OCI-M2 (cell line): ENCODE data around the gene RMRP.

Experiments used
- DNase-seq: peaks from one replicate; lab custom pipeline; 2025; ENCODE audit not compliant: unreplicated experiment; lab: John Stamatoyannopoulos, UW

Gene RMRP

DNA sequence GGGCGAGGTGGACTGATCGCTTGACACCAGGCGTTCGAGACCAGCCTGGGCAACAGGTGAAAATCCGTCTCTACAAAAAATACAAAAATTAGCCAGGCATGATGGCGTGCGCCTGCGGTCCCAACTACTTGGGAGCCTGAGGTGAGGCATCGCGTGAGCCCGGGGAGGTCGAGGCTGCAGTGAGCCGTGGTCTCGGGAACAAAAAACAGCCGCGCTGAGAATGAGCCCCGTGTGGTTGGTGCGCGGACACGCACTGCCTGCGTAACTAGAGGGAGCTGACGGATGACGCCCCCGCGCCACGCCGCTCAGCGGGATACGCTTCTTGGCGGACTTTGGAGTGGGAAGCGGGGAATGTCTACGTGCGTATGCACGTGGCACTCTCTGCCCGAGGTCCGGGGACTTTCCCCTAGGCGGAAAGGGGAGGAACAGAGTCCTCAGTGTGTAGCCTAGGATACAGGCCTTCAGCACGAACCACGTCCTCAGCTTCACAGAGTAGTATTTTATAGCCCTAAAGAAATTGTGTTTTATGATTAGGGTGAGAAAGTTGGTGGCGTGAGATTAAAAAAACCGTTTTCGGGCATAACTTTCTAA, at the start of gene RMRP:
Gene RMRP (minus strand): TSS at position 474 of the 591 bp plus-strand sequence.
- peak; percentile 84 for DNase-seq

DNA sequence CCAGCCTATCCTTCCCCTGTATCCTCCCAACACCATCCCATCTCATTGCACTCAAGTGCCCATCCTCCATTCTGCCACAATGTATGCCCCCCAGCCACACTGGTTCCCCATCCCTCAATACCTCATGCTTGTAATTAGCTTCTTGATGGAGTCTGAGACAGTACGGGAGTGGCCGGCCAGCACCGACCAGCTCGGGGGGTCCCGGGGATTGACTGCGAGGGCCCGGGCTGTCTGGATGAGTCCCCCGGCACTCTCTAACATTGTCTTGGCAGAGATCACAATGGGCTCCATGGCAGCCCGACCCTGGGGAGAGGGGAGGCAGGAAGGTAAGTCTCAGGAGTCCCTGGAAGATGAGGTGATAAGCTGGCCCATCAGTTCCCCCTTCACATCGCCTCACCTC, 49.1 kb upstream of the RMRP start:
- no peak for DNase-seq

DNA sequence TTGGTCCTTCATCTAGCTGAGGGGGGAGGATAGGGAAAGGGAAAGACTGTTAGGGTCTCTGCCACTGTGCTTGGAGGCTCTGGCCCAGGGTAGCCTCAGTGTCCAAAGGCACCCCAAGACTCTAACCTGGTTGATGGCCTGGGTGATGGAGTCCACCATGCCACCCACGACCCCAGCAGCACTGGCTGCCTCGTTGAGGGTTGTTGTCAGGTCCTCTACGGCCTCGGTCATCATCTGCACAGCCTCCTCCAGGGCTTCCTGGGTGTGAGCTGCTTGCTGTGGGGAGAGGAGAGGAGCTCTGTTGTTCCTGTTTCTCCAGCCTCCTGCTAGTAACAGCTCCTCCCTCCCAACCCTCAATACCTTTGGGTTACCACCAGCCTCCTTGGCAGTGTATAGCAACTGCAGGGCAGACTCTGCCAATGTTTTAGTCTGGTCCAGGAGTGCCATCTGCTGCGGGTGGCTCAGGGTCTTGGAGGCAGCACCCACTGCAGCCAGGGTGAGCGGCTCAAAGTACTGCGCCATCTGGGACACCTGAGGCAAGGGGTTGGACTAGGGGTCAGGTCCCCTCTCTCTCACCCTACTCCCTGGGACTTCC, 48.1 kb upstream of the RMRP start:
- DNase-seq = no peak

DNA sequence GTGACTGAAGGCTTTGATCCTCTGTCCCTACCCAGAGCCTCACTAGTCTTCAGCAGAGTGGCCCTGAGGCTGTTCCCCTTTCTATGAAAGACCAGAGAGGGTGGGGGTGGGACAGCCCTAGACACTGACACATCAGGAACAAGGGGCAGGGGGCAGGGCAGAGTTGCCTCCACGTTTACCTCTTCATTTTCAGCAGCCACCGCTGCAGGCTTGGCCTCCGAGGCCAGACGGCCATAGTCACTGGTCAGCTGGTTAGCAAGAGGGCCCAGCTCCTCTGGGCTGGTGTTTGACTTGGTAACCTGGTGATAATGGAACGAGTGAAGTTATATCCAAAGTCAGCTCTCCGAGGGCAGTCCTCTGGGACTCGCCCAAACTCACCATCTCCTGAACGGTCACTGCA, 47.6 kb upstream of the RMRP start:
- DNase-seq = no peak

DNA sequence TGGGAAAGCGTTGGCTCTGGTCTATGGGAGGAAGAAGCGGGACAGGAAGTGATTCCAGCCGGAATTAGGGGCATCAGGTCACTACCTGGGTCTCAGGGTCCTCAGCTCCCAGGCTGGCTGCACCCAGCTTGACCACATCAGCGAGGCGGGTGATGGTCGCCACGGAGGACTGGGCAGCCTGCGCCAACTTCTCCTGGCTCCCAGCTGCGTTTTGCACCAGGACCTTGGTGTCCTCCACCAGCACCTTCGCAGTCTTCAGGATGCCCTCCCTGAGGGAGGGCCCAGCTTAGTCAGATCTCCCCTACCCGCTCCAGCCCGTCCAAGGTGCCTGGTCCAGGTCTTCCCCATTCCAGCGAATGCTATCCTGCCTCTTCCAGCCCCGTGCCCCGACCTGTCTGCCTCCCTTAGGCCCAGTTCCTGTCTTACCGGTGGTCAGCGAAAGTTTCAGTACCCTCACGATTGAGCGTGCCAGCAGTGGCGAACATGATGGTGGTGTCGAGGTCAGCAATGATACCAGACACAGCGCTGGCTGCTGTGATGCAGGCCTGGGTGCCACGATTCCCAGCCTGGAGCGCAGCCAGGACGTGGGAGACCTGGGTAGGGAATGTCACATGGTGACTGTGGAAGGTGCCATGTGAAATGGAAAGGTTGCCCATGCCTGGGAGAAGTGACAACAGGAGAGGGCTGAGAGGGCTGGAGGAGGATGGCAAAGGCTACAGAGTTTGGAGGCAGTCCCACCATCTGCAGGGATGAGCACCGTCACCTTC, 46.3 kb upstream of the RMRP start:
- no peak for DNase-seq

DNA sequence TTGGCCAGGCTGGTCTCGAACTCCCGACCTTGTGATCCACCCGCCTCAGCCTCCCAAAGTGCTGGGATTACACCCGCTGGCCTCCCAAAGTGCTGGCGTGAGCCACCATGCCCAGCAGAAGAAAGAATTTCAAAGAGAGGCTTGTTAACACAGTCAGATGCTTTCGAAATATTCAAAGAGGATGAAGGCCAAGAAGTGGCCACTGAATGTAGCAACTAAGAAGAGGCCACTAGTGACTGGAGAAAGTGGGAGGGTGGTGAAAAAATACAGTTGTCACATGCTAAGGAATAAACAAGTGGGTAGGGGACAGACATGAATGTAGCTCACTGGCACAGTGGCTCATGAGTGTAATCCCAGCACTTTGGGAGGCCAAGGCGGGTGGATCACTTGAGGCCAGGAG, 44.9 kb upstream of the RMRP start:
- no peak for DNase-seq

DNA sequence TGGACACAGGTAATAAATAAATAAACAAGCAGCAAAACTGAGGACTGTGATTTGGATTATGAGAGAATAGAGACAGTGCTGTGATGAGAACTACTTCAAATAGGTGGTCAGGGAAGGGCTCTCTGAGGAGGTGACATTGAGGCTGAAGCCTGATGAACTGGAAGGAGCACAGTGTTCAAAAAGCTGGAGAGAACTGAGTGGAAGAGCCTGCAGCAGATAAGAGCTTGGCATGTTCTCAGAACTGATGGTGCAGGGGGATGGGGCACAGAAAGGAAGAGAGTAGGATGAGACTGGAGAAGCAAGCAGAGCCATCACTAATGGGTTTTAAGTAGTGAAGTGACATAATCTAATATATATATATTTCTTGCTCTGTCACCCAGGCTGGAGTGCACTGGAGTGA, 43.1 kb upstream of the RMRP start:
- DNase-seq = no peak

DNA sequence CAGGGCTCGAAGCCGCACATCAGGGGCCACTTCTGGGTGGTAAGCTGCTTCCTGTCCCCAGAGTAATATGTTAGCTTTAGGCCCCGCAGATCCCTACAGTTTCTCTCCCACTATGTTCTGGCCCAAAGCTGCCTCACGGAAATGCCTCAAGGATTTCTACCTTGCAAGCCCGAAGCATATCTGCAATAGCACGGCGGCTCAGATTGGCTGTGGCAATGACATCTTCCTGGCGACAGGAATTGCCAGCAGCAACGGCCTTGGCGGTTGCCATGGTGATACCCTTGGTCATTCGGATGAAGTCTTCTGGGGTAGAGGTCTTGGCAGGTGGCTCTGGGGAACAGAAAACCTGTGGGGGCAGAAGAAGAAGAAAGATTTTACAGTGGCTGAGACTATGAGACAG, 42.2 kb upstream of the RMRP start:
- DNase-seq = no peak

DNA sequence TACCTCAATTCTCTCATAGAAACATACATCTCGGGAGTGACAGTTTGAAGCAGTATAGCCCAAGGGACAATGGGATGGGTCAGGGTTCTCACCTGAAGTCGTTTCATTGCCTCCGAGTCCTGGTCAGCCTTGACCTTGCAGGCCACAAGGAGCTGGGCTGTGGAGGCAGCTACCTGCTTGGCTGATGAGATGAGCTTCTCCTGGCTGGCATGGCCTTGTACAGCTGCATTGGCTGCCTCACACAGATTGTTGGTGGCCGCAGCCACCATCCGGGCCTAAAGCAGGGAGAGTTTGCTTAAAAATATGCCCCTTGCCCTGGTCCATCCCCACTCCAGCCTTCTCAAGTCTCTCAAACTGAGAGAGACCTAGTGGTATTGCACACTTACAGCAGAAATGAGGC, 40.4 kb upstream of the RMRP start:
- DNase-seq = no peak

DNA sequence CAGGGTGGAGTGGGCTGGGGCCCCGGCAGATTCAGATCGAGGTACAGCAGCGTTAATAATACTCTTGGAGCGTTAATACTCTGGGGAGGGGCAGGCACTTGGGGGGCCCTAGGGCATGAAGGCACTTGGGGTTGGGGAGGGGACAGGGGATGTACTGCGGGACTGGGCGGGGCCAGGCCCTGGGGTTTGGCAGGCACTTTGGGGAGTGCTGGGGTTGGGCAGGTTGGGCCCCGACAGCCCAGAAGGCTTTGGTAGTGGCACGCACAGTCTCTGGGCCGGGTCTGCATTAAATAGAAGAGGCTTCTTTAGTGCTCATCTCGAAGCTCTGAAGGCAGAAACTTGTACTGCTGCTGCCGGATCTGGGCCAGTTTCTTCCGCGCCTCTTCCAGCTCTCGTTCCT, 39.7 kb upstream of the RMRP start:
- no peak for DNase-seq

DNA sequence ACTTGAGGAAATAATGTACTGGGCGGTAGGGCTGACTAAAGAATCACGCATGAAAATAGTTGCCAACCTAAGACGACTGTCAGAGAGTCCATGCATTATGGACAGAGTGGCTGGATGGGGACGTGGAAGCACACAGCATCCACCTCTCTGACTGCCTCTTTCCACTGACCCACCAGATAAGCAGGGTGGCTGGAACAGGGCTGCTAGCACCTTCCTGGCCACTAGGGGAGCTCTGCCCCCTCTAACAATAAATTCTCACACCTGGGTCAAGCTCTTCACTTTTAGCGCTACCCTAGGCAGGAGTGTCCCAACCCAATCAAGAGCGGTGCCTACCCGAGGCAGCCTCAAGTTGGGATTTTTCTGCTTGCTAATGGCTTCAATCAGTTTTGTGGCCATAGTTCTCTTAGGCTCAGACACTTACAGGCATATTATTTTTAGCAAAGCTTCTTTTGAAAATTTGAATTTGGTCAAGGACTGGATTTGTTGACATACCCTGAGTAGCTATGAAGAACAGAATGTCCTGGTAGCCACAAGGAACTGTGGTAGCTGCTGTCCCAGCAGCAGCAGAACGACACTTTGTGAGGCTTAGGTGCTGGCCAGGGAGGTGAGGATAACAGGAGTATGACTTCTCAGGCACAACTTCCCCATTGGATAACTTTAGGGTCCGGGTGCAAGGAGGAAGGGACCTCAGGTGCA, 38.8 kb upstream of the RMRP start:
- DNase-seq = peak; percentile 3

DNA sequence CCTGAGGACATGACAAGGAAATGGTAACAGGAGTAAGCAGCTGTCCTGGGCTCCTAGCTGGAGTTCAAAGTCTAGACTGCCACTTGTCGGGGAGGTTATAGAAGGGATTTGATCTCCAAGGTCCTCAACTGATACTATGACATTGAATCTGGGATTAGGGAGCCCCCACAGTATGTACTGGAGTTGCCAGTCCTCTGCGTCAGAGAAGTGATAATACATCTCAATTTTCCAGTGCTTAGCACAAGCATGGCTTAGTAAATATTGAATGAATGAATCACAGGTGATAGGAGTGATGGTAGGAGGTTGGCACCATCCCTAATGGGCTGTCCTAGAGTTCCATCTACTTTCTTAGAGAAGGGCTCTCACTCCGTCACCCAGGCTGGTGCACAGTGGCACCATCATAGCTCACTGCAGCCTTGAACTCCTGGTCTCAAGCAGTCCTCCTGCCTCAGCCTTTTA, 38.2 kb upstream of the RMRP start:
- no peak for DNase-seq

DNA sequence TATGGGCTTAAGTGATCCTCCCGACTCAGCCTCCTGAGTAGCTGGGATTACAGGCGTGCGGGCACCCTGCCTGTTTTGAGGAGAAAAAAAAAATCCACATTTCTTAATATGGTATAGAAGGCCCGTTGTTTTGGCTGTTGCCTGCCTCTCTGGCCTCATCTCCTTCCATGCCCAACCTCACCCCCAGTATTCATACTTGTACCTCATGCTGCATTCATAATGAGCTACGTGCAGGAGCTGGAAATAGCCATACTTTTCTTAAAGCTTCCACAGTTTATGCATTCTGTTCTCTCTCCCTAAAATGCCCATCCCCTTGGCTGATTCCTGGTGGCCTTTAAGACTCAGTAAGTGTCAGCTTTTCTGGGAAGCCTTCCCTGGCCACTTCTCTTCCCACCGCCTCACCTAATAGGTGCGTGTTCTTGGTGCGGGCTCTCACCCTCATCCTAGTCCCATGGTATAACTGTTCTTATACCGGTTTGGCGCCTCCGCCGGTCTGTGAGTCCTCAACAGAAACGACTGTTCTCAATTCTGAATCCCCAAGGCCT, 34.0 kb upstream of the RMRP start:
- DNase-seq = no peak

DNA sequence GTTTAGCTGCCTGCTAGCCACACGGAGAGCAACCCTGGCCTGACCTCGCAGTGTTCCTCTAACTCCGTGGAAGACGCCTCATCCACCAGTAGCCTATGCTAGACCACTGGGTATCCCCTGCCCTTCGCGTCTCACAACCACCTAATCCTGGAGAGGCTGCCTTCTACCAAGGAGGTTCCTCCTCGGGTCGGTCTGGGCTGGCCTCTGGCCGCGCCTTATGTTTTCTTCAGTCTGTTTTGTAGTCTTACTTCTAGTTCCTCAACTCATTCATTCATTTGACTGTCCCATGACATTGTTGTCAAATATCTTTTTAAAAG, 33.5 kb upstream of the RMRP start:
- peak; percentile 64 for DNase-seq

DNA sequence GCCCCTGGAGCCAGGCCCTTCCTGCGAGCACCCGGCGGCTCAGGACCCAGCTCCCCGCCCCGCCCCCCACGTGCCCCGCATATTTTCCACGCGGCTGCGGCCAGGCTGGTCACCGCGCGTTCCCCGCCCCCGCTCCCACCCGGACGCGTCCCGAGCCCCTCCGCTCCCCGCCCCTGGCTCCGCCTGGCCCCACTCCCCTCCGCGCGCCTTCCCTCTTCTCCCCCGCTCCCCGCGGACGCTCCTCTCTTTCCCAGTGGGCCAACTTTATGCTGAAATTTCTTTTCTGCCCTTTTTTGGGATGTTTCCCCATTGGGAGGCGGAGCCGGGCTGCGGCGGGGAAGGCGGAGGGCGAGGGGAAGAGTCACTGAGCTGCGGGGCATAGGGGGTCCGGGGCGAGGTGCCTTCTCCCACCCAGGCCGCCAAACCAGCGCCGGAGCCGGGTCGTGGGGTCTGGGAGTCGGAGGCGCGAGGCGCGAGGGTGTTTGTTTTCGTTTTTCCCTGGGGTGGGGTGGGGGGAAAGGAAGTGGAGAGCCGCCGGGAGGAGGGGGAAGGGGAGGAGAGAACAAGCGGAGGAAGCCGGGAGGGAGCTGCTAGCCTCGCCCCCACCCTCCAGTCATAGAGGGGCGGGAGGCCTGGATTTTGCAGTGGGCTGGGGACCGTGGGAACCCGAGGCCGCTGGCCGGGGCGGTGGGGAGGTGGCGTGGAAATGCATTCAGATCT, 33.0 kb upstream of the RMRP start:
- DNase-seq = no peak

DNA sequence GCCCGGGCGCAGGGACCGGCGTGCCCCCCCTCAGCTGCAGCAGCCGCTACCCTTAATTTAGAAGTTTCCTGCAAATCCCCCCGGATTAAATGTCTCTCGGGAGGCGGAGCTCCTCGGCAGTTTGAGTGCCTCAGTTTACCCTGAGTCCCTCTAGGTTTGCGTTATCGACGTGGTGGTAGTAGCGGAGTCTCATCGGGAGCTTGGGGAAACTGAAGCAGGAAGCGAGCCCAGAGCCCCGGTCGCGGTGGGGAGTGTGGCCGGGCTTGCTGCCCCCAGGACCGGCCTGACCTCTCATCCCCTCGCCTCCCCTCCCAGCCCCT, 32.4 kb upstream of the RMRP start:
- no peak for DNase-seq

DNA sequence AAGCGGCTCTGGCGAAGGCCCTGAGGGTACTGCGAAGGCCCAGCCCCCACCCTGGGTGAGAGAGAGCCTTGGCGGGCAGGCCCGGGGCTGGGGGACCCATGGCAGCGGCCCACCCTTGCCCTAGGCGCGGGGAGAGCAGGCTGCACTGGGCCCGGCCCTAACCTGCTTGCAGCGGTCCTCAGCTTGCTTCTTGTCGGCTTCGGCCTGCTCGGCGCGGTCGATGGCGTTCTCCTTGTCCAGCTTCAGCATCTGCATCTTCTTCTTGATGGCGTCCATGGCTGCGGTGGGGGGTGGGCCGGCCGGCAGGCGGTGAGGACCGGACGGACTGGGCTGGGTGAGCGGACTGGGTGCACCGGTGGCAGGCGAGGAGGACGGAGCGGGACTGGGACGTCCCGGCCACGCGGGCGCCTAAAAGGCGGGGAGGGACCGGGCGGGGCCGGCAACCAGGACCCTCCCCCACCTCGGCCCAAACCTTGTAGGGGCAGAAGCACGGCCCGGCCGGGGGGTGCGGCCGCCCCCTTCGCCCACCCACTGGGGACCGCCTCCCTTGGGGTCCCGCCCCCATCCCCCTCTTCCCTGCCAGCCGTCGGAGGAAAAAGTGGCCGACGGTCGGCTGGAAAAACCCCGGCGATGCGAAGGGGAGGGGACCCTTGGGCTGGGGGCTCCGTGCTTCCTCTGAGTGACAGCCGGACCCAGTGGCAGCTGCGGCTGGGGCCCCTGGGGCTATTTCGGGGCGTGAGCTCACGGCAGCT, 31.9 kb upstream of the RMRP start, which contains the start of gene TPM2:
Gene TPM2 (minus strand): TSS at position 384 of the 752 bp plus-strand sequence. CDS start 108 bp downstream, at position 276.
- no peak for DNase-seq

DNA sequence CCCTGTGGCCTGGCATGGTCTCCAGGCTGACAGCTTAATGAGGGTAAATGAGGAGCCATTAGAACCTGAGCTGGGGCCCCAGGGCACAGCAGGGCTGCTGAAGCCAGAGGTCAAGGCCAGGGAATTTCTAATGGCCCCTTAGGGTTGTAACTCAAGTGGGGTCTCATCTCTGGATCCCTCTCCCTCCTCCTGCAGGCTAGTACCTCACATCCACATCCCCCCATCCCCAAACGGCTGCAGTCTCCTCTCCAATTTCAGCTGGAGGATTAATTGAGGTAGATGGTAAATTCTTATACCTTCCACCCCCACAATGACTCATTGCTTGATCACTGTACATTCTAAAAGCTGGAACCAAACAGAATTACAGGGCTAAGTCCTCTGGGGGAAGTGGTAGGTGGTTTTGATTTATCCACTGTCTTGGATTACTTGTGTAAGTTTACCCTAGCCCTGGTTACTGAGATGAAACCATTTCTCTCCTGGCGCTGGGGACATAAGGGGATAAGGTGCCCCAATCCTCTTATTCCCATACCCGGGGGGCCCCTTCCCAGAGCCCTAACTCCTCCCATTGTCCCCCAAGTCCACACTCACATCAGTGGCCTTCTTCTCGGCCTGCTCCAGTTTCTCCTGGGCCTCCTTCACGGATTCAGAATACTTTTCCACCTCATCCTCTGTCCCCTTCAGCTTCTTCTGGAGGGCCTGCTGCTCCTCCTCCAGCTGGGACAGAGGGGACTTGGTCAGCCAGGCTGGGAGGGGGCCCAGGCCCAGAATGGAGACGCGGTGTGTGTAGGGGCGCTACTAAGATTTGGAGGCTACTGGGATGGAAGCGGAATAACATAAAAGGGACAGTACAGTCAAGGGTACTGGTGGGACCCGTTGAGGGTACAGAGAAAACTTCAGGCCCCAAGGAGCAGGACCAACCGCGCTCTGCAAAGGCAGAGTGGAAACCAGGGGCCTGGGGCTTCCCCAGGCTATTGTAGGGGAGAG, 31.0 kb upstream of the RMRP start:
- DNase-seq = no peak

DNA sequence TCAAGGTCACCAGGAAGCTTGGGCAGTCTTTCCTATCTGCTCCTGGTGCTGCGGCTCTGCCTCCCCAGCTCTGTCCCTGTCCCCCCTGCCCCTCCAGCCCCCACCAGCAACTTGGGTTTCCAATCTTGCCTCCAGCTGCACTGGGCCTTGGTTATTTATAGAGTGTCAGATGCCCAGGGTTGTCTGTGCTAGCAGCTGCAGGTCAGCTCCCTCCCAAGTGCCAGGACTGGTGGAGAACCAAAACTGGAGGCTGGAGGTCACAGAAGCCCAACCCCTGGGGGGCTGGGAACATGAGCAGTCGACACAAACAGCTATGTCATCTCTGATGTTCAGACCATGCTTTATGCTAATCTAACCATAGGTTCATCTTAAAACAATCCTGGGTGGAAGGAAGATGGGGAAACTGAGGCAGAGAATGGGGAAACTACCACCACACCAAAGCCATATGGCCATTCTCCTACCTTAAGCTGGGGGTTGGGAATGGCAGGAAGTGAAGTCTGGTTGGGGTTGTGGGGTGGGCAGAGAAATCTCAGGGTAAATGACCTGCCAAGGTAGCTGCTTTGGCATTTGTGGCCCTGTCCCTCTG, 30.2 kb upstream of the RMRP start:
- no peak for DNase-seq
